ENCODE results near the gene CNTNAP5. TPM values are rescaled to one million over a fixed set of nuclear protein-coding genes. Genes with fewer than 3 reads are reported as not detected.

Gene CNTNAP5
- total RNA-seq, 1 experiment from 2014 or later, result not detected

DNA sequence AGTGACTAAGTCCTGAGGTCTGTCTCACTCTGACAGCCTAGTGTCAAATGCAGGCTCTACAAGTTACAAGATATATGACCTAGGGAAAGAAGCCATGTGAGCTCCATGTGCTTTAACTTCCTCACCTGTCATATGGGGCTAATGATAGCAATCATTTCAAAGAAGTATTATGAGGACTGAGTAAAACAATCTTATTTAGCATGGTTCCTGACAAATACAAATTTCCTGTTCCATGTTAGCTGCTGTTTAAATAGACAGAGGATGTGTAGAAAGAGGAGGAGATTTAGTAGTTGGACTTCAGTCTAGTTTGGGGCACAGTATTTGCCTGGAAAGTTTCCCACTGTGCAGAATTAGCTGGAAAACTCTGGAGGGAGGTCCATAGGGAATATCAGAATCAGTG, 545.8 kb downstream of the CNTNAP5 start:
- no peak for TF ChIP-seq SIN3A (IDR thresholded peaks at IDR 0.05; ENCODE audit: borderline replicate concordance, insufficient read depth, low read depth, low read length)
- TF ChIP-seq TCF7L2 (IDR thresholded peaks at IDR 0.05; ENCODE audit: low read depth, low read length), result no peak
- TF ChIP-seq REST (IDR thresholded peaks at IDR 0.05; ENCODE audit: insufficient read depth in 1 of 2, low read depth in 2 of 2, low read length in 1 of 2), result no peak
- TF ChIP-seq CTCF (IDR thresholded peaks at IDR 0.05), result no peak
- TF ChIP-seq POLR2AphosphoS5 (IDR thresholded peaks at IDR 0.05; ENCODE audit: low read depth, low read length), result no peak
- ATAC-seq, result no peak
- in situ Hi-C loops (cut with HindIII; ENCODE audit: low pct_unique_long_range_greater_than_20kb, low sequenced_read_pairs) (no loop called here), intact Hi-C loops (cut with micrococcal nuclease; ENCODE audit: unreplicated experiment) (no loop called here)
- POLR2A ChIA-PET, result no interaction called here
- no TSS peak for BruUV-seq (replicated peaks)
- Histone ChIP-seq H3K36me3 (ENCODE audit: control insufficient read depth, insufficient read depth, low read length) (no peaks in the 10 kb centered on the region), H3K4me3 (ENCODE audit: low read depth in 2 of 2, low read length in 2 of 2) (no peak overlapping the region), H3K27me3 (ENCODE audit: control insufficient read depth, insufficient read depth, low read length) (no peaks in the 10 kb centered on the region), H3K9me3 (ENCODE audit: control insufficient read depth, insufficient read depth, low read depth, low read length) (no peaks in the 10 kb centered on the region), H3K27ac (ENCODE audit: low read length) (no peak overlapping the region), H3K4me1 (ENCODE audit: control insufficient read depth, insufficient read depth, low read length) (no peaks in the 10 kb centered on the region)
- DNase-seq (ENCODE audit: low read depth, low spot score), result no peak
- CTCF ChIA-PET, result no interaction called here

GRCh38 chr2:124571836-124572235, 546.7 kb downstream of the CNTNAP5 start:
- BruUV-seq (replicated peaks), result no TSS peak
- in situ Hi-C loops (cut with HindIII; ENCODE audit: low pct_unique_long_range_greater_than_20kb, low sequenced_read_pairs) (no loop called here), intact Hi-C loops (cut with micrococcal nuclease; ENCODE audit: unreplicated experiment) (no loop called here)
- ATAC-seq (no peak), DNase-seq (ENCODE audit: low read depth, low spot score) (no peak)
- POLR2A ChIA-PET, result no interaction called here
- Histone ChIP-seq H3K9me3 (ENCODE audit: control insufficient read depth, insufficient read depth, low read depth, low read length) (no peaks in the 10 kb centered on the region), H3K4me1 (ENCODE audit: control insufficient read depth, insufficient read depth, low read length) (no peaks in the 10 kb centered on the region), H3K27ac (ENCODE audit: low read length) (no peak overlapping the region), H3K4me3 (ENCODE audit: low read depth in 2 of 2, low read length in 2 of 2) (no peak overlapping the region), H3K36me3 (ENCODE audit: control insufficient read depth, insufficient read depth, low read length) (no peaks in the 10 kb centered on the region), H3K27me3 (ENCODE audit: control insufficient read depth, insufficient read depth, low read length) (no peaks in the 10 kb centered on the region)
- CTCF ChIA-PET, result no interaction called here
- no peak for TF ChIP-seq POLR2AphosphoS5 (IDR thresholded peaks at IDR 0.05; ENCODE audit: low read depth, low read length)
- no peak for TF ChIP-seq SIN3A (IDR thresholded peaks at IDR 0.05; ENCODE audit: borderline replicate concordance, insufficient read depth, low read depth, low read length)
- no peak for TF ChIP-seq TCF7L2 (IDR thresholded peaks at IDR 0.05; ENCODE audit: low read depth, low read length)
- TF ChIP-seq CTCF (IDR thresholded peaks at IDR 0.05), result no peak
